AG10803 (cell line): ENCODE measurements around the gene SPEG.

ENCODE experiments used
- DNase-seq: peaks from one replicate; pipeline ENCODE4 v3.0.0; 2010; ENCODE audit warnings: low read depth
- H3K4me3 ChIP-seq: 2 replicates; pipeline ENCODE4 v1.5.1; 2011; ENCODE audit warnings: mild to moderate bottlenecking, low read length, control low read depth
- TF ChIP-seq, protein P1 (sequence below): conservative IDR thresholded peaks from 2 replicates; pipeline ENCODE4 v1.5.1; 2011; ENCODE audit warnings: mild to moderate bottlenecking, low read length, control low read depth, inconsistent platforms

The SPEG gene

DNA sequence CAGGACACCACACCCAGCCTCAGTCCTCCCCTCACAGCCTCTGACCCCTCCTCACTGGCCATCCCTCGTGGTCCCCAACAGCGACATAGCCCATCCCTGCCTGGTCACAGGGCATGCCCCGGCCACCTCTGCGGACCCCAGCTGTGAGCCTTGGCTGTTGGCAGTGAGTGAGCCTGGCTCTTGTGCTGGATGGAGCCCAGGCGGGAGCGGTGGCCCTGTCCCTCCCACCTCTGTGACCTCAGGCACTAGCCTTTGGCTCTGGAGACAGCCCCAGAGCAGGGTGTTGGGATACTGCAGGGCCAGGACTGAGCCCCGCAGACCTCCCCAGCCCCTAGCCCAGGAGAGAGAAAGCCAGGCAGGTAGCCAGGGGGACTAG, 8.6 kb upstream of the SPEG start:
- no peak overlapping the region for H3K4me3 ChIP-seq
- TF ChIP-seq, protein P1, sequence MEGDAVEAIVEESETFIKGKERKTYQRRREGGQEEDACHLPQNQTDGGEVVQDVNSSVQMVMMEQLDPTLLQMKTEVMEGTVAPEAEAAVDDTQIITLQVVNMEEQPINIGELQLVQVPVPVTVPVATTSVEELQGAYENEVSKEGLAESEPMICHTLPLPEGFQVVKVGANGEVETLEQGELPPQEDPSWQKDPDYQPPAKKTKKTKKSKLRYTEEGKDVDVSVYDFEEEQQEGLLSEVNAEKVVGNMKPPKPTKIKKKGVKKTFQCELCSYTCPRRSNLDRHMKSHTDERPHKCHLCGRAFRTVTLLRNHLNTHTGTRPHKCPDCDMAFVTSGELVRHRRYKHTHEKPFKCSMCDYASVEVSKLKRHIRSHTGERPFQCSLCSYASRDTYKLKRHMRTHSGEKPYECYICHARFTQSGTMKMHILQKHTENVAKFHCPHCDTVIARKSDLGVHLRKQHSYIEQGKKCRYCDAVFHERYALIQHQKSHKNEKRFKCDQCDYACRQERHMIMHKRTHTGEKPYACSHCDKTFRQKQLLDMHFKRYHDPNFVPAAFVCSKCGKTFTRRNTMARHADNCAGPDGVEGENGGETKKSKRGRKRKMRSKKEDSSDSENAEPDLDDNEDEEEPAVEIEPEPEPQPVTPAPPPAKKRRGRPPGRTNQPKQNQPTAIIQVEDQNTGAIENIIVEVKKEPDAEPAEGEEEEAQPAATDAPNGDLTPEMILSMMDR, result no peak
- DNase-seq, result no peak

DNA sequence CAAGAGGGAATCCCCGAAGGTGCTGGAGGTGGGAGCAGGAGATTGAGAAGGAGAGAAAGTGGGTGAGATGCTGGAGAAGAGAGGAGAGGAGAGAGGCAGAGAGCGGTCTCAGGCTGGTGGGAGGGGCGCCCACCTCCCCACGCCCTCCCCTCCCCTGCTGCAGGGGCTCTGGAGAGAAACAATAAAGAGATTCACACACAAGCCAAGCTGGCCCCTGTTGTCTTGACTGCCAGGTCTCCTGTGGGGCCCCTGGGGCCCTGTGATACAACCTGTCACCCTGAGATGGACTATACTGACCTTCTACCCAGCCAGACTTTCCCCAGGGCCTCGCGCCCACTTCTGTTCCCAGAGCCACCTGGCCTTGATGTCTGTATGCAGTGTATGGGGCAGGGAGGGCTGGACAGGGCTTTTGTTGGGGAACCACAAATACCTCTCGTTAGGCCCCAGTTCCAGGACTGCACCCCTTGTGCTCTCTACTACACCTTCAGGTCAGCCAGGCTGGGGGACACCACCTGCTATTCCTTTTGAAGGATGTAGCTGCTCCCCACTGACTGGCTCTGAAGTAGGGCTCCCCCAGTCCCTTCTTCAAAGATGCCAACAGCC, 8.0 kb upstream of the SPEG start:
- no peak for DNase-seq
- TF ChIP-seq, protein P1, result no peak
- no peak overlapping the region for H3K4me3 ChIP-seq

DNA sequence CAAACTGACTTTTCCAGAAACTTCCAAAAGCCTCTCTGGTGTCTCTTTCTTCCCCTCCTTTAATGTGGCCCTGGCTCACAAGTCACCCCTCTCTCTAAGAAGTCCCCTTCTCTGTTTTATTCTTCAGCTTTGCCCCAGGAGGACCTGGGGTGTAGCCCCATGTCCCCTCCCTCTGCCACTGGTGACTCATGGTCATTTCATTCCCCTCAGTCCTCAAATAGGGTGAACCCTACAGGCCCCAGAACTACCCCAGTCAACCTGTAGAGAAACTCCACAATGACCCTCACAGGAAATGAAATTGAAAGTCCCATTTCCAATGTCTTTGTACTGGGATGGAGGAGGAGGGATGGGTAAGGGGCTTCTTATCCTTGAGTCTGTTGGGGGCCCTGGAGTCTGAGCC, 6.2 kb upstream of the SPEG start:
- DNase-seq, result no peak
- TF ChIP-seq, protein P1, result no peak
- no peak overlapping the region for H3K4me3 ChIP-seq

DNA sequence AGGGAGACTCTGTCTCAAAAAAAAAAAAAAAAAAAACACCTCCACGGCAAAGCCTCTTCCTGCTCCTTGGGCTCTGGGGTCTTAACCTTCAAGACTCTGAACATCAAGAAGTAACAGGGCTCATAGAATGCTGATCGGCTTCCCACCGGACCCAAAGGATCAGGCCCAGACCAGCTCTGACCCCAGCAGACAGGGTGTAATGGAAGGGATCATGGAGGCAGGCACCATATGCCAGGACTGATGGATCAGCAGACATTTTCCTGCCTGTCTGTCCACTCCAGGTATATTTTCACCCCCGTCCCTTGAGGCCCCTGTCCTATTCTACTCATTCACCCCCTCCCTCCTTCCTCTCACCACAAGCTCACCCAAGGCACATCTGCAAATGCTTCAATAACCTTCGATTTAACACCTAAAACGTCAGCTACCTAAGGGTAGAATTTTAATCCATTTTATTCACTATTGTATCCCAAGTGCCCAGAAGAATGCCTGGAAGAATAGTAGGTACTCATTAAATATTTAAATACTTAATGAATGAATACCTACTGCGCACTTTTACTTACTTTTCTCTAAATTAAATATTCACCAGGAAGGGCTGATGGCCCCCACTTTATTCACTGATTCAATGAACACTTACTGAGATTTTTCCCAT, 4.6 kb upstream of the SPEG start:
- TF ChIP-seq, protein P1, result no peak
- no peak for DNase-seq
- no peak overlapping the region for H3K4me3 ChIP-seq

DNA sequence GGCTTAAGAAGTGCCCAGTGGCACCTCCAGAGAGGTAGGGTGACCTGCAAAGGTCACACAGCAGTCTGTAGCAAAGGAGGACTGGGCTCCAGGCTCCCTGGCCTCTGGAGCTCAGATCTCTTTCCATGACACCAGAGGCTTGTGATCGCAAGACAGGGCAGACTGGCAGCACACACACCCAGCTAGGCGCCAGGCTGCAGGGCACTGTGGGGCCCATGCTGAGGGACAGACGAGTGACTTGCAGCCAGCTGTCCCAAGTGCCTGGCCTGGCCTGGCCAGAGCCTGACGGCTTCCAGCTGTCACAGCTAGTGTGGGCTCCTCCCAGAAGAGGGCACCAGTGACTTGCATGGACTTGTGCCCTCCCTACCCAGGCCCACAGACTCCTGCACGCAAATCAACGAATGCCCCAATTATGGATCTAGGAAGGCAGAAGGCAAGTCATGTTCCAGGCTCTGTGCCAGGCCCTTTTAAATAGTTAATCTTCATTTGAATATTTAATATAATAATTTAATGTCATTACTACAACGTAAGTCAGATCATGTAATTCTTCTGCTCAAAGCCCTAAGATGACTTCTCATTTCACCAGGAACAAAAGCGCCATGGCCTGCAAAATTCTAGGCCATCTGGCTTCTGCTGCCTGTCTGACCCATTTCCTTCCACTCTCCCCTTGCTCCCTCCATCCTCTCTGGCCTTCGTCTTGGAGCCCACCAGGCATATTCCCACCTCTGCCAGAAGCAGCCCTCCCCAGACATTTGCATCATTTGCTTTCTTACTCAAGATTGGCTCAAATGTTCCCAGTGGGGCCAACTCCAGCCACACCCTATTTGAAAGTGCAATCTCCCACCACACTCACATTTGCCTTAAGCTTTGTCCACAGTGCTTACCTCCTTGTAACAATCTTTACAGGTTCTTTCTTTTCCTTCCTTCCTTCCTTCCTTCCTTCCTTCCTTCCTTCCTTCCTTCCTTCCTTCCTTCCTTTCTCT, 3.7 kb upstream of the SPEG start:
- TF ChIP-seq, protein P1, result peak; percentile 46
- H3K4me3 ChIP-seq, result no peak overlapping the region
- DNase-seq, result peak; percentile 48

DNA sequence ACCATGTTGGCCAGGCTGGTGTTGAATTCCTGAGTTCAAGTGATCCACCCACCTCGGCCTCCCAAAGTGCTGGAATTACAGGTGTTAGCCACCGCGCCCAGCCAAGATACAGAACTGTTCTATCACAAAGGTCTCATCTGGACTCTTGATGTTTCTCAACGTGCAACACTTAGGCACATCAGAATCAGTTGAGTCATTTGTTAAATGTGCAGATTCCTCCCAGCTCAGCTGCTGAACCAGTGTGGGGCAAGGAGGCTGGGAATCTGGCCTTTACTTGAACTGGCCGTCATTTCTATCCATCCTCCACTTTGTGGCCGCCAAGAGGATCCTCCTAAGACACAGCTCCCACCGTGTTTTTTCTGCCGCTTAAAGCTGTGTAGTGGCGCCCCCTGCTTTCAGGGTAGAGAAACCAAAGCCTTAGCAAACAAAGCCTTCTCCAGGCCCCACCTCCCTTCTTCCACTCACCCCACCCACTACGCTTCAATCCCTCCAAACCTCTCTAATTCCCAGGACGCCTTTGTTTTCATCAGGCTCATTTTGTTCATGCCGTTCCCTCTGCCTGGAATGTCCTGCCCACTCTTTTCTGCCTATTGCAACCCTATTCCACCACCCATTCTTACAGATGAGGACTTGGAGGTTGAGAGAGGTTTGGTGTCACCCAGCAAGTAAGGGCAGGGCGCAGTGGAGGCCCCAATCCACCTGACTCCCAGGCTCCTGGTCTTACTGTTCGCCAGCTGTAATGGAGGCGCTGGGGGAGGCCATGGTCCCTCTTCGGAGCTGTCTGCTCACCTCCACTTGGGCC, 776 bp upstream of the SPEG start:
- peak; percentile 66 for DNase-seq
- TF ChIP-seq, protein P1, result peak; percentile 57
- no peak overlapping the region for H3K4me3 ChIP-seq
